SK-N-SH treated with all-trans-retinoic acid at 6 μM for 48 hours (cell line): Measurements from ENCODE around the gene FGD3.

Experiments
- ATAC-seq: fragments of 200-7000 bp; cut with Tn5 transposase; 3 replicates; pipeline ENCODE4 v1.9.1; 2020; ENCODE audit warnings: mild to moderate bottlenecking, moderate library complexity
- ARNTL ChIP-seq: fragments of 450-650 bp; formaldehyde crosslinking; IDR thresholded peaks from 2 replicates; pipeline ENCODE4 v1.5.0; 2020; ENCODE audit warnings: low read depth, mild to moderate bottlenecking, moderate library complexity, borderline replicate concordance
- BACH2 ChIP-seq: fragments of 250-450 bp; sonication (Bioruptor Pico); IDR thresholded peaks from 2 replicates; pipeline ENCODE4 v1.9.0; 2021; ENCODE audit warnings: mild to moderate bottlenecking, borderline replicate concordance
- CREB5 ChIP-seq: fragments of 250-450 bp; sonication (Bioruptor Pico); IDR thresholded peaks from 2 replicates; pipeline ENCODE4 v1.5.1; 2020; ENCODE audit warnings: low read depth, mild to moderate bottlenecking, moderate library complexity
- CSDC2 ChIP-seq: fragments of 250-450 bp; sonication (Bioruptor Pico); IDR thresholded peaks from 2 replicates; pipeline ENCODE4 v1.5.0; 2020; ENCODE audit warnings: mild to moderate bottlenecking, moderate library complexity
- ESRRG ChIP-seq: fragments of 250-450 bp; sonication (Bioruptor Pico); IDR thresholded peaks from 2 replicates; pipeline ENCODE4 v1.6.1; 2021; ENCODE audit warnings: mild to moderate bottlenecking
- GLIS3 ChIP-seq: fragments of 250-450 bp; sonication (Bioruptor Pico); IDR thresholded peaks from 2 replicates; pipeline ENCODE4 v1.5.0; 2020; ENCODE audit warnings: mild to moderate bottlenecking, moderate library complexity
- ISL1 ChIP-seq: fragments of 250-450 bp; sonication (Bioruptor Pico); IDR thresholded peaks from 2 replicates; pipeline ENCODE4 v2.1.2; 2022; ENCODE audit warnings: mild to moderate bottlenecking, moderate library complexity
- OSR1 ChIP-seq: fragments of 250-450 bp; sonication (Bioruptor Pico); IDR thresholded peaks from 2 replicates; pipeline ENCODE4 v1.8.0; 2022; ENCODE audit warnings: moderate library complexity, mild to moderate bottlenecking, inconsistent platforms
- PPARA ChIP-seq: fragments of 250-450 bp; sonication (Bioruptor Pico); IDR thresholded peaks from 2 replicates; pipeline ENCODE4 v1.5.0; 2020; ENCODE audit warnings: mild to moderate bottlenecking, borderline replicate concordance
- RARB ChIP-seq: fragments of 250-450 bp; sonication (Bioruptor Pico); IDR thresholded peaks from 2 replicates; pipeline ENCODE4 v1.8.0; 2021; ENCODE audit warnings: mild to moderate bottlenecking, moderate library complexity
- SNAI2 ChIP-seq: fragments of 250-450 bp; sonication (Bioruptor Pico); IDR thresholded peaks from 2 replicates; pipeline ENCODE4 v1.5.0; 2020; ENCODE audit warnings: mild to moderate bottlenecking, moderate library complexity
- TCF4 ChIP-seq: fragments of 250-450 bp; sonication (Bioruptor Pico); IDR thresholded peaks from 2 replicates; pipeline ENCODE4 v1.8.0; 2021; ENCODE audit warnings: mild to moderate bottlenecking, moderate library complexity, borderline replicate concordance
- TOX ChIP-seq: fragments of 250-450 bp; sonication (Bioruptor Pico); IDR thresholded peaks from 2 replicates; pipeline ENCODE4 v1.8.0; 2021; ENCODE audit warnings: mild to moderate bottlenecking, moderate library complexity, borderline replicate concordance
- TSHZ2 ChIP-seq: fragments of 250-450 bp; sonication (Bioruptor Pico); IDR thresholded peaks from 2 replicates; pipeline ENCODE4 v1.5.0; 2020; ENCODE audit warnings: mild to moderate bottlenecking, moderate library complexity
- ZC3H10 ChIP-seq: fragments of 250-450 bp; sonication (Bioruptor Pico); IDR thresholded peaks from 2 replicates; pipeline ENCODE4 v1.5.1; 2021; ENCODE audit warnings: mild to moderate bottlenecking, moderate library complexity
- ZFP3 ChIP-seq: fragments of 250-450 bp; sonication (Bioruptor Pico); IDR thresholded peaks from 2 replicates; pipeline ENCODE4 v1.5.0; 2020; ENCODE audit warnings: mild to moderate bottlenecking, moderate library complexity
- ZNF565 ChIP-seq: fragments of 450-650 bp; formaldehyde crosslinking; conservative IDR thresholded peaks from 2 replicates; pipeline ENCODE4 v1.5.0; 2020; ENCODE audit warnings: low read depth, mild to moderate bottlenecking, moderate library complexity
- ZNF70 ChIP-seq: fragments of 450-650 bp; formaldehyde crosslinking; IDR thresholded peaks from 2 replicates; pipeline ENCODE4 v1.5.0; 2020; ENCODE audit warnings: mild to moderate bottlenecking, moderate library complexity
- ZNF8 ChIP-seq: fragments of 450-650 bp; formaldehyde crosslinking; IDR thresholded peaks from 2 replicates; pipeline ENCODE4 v1.5.0; 2020; ENCODE audit warnings: mild to moderate bottlenecking, moderate library complexity
- TF ChIP-seq, protein P1 (sequence below): fragments of 250-450 bp; sonication (Bioruptor Pico); IDR thresholded peaks from 2 replicates; pipeline ENCODE4 v1.8.0; 2021; ENCODE audit warnings: low read depth, mild to moderate bottlenecking, moderate library complexity, borderline replicate concordance
- TF ChIP-seq, protein P2 (sequence below): fragments of 250-450 bp; sonication (Bioruptor Pico); IDR thresholded peaks from 2 replicates; pipeline ENCODE4 v1.5.1; 2021; ENCODE audit warnings: mild to moderate bottlenecking, moderate library complexity
- TF ChIP-seq, protein P3 (sequence below): fragments of 250-450 bp; sonication (Bioruptor Pico); IDR thresholded peaks from 2 replicates; pipeline ENCODE4 v1.8.0; 2020; ENCODE audit warnings: mild to moderate bottlenecking, moderate library complexity, borderline replicate concordance

FGD3 gene

GRCh38 chr9:93064392-93065134 lies 117.2 kb downstream of the FGD3 start:
- no peak for ATAC-seq
- no peak for TF ChIP-seq PPARA (CRISPR knock-in tag)
- no peak for TF ChIP-seq TOX (CRISPR knock-in tag)
- TF ChIP-seq, protein P1, sequence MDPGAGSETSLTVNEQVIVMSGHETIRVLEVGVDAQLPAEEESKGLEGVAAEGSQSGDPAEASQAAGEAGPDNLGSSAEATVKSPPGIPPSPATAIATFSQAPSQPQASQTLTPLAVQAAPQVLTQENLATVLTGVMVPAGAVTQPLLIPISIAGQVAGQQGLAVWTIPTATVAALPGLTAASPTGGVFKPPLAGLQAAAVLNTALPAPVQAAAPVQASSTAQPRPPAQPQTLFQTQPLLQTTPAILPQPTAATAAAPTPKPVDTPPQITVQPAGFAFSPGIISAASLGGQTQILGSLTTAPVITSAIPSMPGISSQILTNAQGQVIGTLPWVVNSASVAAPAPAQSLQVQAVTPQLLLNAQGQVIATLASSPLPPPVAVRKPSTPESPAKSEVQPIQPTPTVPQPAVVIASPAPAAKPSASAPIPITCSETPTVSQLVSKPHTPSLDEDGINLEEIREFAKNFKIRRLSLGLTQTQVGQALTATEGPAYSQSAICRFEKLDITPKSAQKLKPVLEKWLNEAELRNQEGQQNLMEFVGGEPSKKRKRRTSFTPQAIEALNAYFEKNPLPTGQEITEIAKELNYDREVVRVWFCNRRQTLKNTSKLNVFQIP (CRISPR knock-in tag): no peak
- TF ChIP-seq CREB5 (CRISPR knock-in tag): no peak
- no peak for TF ChIP-seq ZNF70 (CRISPR knock-in tag)
- TF ChIP-seq ISL1 (CRISPR knock-in tag): no peak
- no peak for TF ChIP-seq BACH2 (CRISPR knock-in tag)
- TF ChIP-seq ZC3H10 (CRISPR knock-in tag): no peak
- TF ChIP-seq CSDC2 (CRISPR knock-in tag): no peak
- no peak for TF ChIP-seq ESRRG (CRISPR knock-in tag)
- no peak for TF ChIP-seq GLIS3 (CRISPR knock-in tag)
- TF ChIP-seq TSHZ2 (CRISPR knock-in tag): no peak
- no peak for TF ChIP-seq ZFP3 (CRISPR knock-in tag)
- TF ChIP-seq, protein P2, sequence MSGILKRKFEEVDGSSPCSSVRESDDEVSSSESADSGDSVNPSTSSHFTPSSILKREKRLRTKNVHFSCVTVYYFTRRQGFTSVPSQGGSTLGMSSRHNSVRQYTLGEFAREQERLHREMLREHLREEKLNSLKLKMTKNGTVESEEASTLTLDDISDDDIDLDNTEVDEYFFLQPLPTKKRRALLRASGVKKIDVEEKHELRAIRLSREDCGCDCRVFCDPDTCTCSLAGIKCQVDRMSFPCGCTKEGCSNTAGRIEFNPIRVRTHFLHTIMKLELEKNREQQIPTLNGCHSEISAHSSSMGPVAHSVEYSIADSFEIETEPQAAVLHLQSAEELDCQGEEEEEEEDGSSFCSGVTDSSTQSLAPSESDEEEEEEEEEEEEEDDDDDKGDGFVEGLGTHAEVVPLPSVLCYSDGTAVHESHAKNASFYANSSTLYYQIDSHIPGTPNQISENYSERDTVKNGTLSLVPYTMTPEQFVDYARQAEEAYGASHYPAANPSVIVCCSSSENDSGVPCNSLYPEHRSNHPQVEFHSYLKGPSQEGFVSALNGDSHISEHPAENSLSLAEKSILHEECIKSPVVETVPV (CRISPR knock-in tag): no peak
- TF ChIP-seq ZNF8 (CRISPR knock-in tag): no peak
- TF ChIP-seq RARB (CRISPR knock-in tag): no peak
- no peak for TF ChIP-seq TCF4 (CRISPR knock-in tag)

DNA sequence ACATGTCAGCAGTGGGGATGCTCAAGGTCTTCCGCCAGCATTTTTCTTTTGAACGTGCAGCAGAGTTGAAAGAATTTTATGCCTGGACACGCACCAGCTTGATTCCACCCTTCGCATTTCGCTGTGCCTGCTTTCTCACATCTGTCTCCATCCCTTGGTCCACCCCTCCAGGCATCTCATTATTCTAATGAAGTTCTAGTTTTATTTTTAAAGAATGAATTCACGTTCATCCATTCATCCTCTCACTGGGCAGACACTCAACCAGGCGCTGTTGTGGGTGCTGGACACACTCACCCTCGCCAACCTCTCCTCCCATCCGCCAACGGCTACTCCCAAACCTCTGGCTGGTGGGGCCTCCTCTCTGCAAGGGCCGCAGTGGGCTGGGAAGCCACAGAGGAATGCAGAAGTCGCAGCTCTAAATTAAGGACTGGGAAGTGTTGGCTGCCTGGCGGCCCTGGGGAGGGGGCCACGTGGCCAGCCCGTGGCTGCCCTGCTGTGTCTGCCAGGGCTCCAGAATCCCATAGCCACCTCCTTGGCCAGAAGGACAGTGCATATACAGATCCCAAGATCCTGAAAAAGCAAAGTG lies 117.9 kb downstream of the FGD3 start:
- no peak for ATAC-seq
- TF ChIP-seq GLIS3 (CRISPR knock-in tag): no peak
- TF ChIP-seq TOX (CRISPR knock-in tag): no peak
- TF ChIP-seq ISL1 (CRISPR knock-in tag): no peak
- TF ChIP-seq RARB (CRISPR knock-in tag): no peak
- TF ChIP-seq, protein P1 (CRISPR knock-in tag): no peak
- TF ChIP-seq, protein P3, sequence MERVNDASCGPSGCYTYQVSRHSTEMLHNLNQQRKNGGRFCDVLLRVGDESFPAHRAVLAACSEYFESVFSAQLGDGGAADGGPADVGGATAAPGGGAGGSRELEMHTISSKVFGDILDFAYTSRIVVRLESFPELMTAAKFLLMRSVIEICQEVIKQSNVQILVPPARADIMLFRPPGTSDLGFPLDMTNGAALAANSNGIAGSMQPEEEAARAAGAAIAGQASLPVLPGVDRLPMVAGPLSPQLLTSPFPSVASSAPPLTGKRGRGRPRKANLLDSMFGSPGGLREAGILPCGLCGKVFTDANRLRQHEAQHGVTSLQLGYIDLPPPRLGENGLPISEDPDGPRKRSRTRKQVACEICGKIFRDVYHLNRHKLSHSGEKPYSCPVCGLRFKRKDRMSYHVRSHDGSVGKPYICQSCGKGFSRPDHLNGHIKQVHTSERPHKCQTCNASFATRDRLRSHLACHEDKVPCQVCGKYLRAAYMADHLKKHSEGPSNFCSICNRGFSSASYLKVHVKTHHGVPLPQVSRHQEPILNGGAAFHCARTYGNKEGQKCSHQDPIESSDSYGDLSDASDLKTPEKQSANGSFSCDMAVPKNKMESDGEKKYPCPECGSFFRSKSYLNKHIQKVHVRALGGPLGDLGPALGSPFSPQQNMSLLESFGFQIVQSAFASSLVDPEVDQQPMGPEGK (CRISPR knock-in tag): no peak
- no peak for TF ChIP-seq TCF4 (CRISPR knock-in tag)
- TF ChIP-seq ZC3H10 (CRISPR knock-in tag): no peak
- no peak for TF ChIP-seq SNAI2 (CRISPR knock-in tag)
- TF ChIP-seq PPARA (CRISPR knock-in tag): no peak
- TF ChIP-seq ESRRG (CRISPR knock-in tag): no peak
- no peak for TF ChIP-seq TSHZ2 (CRISPR knock-in tag)
- TF ChIP-seq ZNF565 (CRISPR knock-in tag): no peak
- no peak for TF ChIP-seq ARNTL (CRISPR knock-in tag)
- no peak for TF ChIP-seq BACH2 (CRISPR knock-in tag)
- no peak for TF ChIP-seq CSDC2 (CRISPR knock-in tag)
- TF ChIP-seq OSR1 (CRISPR knock-in tag): no peak
